Measurements from ENCODE around the gene CCSER1.

CCSER1 gene

DNA sequence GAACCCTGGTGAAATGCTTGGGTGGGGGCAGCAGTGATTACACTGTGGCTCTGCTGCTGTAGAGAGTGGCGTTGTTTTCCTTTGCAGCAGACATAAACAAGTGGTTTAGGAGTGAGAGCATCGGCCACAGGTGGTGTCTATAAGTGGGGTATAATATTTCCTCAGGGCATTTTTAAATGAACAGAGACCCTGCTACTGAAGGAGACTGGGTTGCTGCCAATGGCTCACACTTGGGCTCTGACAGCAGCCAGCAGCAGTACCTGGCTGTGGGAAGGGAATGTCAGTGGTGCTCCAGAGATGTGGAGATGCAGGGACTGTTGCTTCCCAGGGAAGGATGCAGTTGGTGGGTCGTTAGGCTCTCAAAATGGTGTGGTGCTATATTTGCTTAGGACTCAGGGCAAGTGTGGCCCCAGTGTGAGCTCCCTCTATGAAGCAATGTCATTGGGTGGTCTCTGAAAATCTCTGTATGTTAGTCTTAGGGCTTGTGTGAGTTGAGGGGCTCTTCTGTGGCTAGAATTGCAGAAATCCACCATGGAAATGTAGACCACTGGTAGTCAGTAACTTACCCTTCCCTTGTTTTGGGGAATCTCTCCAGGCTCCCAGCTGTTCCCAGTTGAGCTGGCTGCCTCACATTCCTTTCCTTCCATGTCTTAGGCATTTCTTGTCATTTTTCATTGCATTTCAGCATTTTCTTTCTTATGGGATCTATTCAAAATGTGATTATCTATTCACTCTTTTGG, 1153.5 kb downstream of the CCSER1 start:
- no peak overlapping the region for H3K27ac ChIP-seq (ENCODE audit: low read length)
- no peaks in the 10 kb centered on the region for H3K27me3 ChIP-seq (ENCODE audit: insufficient read depth, low read length)
- H3K4me1 ChIP-seq (ENCODE audit: insufficient read depth, low read length), result no peaks in the 10 kb centered on the region
- H3K9ac ChIP-seq (ENCODE audit: low read depth, low read length), result no peak overlapping the region
- H3K4me3 ChIP-seq (ENCODE audit: low read length), result no peak overlapping the region
- H3K36me3 ChIP-seq (ENCODE audit: insufficient read depth, low read depth, low read length), result no peaks in the 10 kb centered on the region
- no peaks in the 10 kb centered on the region for H3K9me3 ChIP-seq (ENCODE audit: insufficient read depth, low read depth, low read length)

DNA sequence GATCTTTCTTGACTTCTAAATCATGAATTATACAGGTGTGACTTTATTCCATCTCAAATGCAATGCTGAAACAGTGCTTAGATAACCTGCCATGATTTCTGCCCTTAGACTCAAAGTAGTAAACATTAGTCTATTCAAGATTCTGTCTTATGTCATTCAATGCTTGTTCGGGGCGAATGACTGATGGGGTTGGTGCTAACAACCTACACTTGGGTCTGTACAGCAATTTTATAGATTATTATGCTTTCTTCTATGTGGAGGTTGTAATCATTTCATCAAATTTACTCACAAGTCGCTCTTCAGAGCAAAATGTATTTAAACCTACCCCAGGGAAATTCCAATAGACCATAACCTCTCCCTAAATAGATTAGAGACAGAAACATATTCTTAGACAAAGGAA, 1155.0 kb downstream of the CCSER1 start:
- Histone ChIP-seq H3K9ac (ENCODE audit: low read depth, low read length) (no peak overlapping the region), H3K4me1 (ENCODE audit: insufficient read depth, low read length) (no peaks in the 10 kb centered on the region), H3K9me3 (ENCODE audit: insufficient read depth, low read depth, low read length) (no peaks in the 10 kb centered on the region), H3K27ac (ENCODE audit: low read length) (no peak overlapping the region), H3K27me3 (ENCODE audit: insufficient read depth, low read length) (no peaks in the 10 kb centered on the region), H3K36me3 (ENCODE audit: insufficient read depth, low read depth, low read length) (no peaks in the 10 kb centered on the region), H3K4me3 (ENCODE audit: low read length) (no peak overlapping the region)

GRCh38 chr4:91283726-91284230, 1156.6 kb downstream of the CCSER1 start:
- Histone ChIP-seq H3K27ac (ENCODE audit: low read length) (no peak overlapping the region), H3K4me3 (ENCODE audit: low read length) (no peak overlapping the region), H3K36me3 (ENCODE audit: insufficient read depth, low read depth, low read length) (no peaks in the 10 kb centered on the region), H3K4me1 (ENCODE audit: insufficient read depth, low read length) (no peaks in the 10 kb centered on the region), H3K9ac (ENCODE audit: low read depth, low read length) (no peak overlapping the region), H3K27me3 (ENCODE audit: insufficient read depth, low read length) (no peaks in the 10 kb centered on the region), H3K9me3 (ENCODE audit: insufficient read depth, low read depth, low read length) (no peaks in the 10 kb centered on the region)

- no peak overlapping the region for H3K4me3 ChIP-seq (ENCODE audit: low read length)
- no peaks in the 10 kb centered on the region for H3K4me1 ChIP-seq (ENCODE audit: insufficient read depth, low read length)
- no peaks in the 10 kb centered on the region for H3K9me3 ChIP-seq (ENCODE audit: insufficient read depth, low read depth, low read length)
- no peaks in the 10 kb centered on the region for H3K36me3 ChIP-seq (ENCODE audit: insufficient read depth, low read depth, low read length)
- no peak overlapping the region for H3K9ac ChIP-seq (ENCODE audit: low read depth, low read length)
- H3K27me3 ChIP-seq (ENCODE audit: insufficient read depth, low read length), result no peaks in the 10 kb centered on the region
- H3K27ac ChIP-seq (ENCODE audit: low read length), result no peak overlapping the region
Measured at GRCh38 chr4:91284480-91284879, 1157.3 kb downstream of the CCSER1 start.

DNA sequence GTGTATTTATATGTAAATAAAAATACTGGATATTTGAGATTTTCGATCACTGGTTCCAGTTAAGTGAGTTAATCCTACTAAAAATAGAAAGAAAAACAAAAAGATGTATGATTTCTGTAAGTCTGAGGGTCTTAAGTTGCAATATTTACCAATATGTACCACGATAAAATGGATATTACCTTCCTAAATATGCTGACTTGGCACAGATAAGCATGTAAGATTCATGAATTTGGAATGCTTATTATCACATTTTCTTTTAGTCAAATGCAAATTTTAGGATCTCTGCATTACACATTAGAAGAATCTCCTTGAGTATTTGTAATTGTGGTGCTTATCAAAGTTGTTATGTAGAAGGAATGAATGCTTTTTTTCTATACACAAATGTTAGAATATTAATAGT, 1158.3 kb downstream of the CCSER1 start:
- Histone ChIP-seq H3K27me3 (ENCODE audit: insufficient read depth, low read length) (no peaks in the 10 kb centered on the region), H3K27ac (ENCODE audit: low read length) (no peak overlapping the region), H3K36me3 (ENCODE audit: insufficient read depth, low read depth, low read length) (no peaks in the 10 kb centered on the region), H3K9ac (ENCODE audit: low read depth, low read length) (no peak overlapping the region), H3K9me3 (ENCODE audit: insufficient read depth, low read depth, low read length) (no peaks in the 10 kb centered on the region), H3K4me3 (ENCODE audit: low read length) (no peak overlapping the region), H3K4me1 (ENCODE audit: insufficient read depth, low read length) (no peaks in the 10 kb centered on the region)

- no peaks in the 10 kb centered on the region for H3K36me3 ChIP-seq (ENCODE audit: insufficient read depth, low read depth, low read length)
- no peak overlapping the region for H3K9ac ChIP-seq (ENCODE audit: low read depth, low read length)
- no peak overlapping the region for H3K4me3 ChIP-seq (ENCODE audit: low read length)
- no peaks in the 10 kb centered on the region for H3K27me3 ChIP-seq (ENCODE audit: insufficient read depth, low read length)
- H3K9me3 ChIP-seq (ENCODE audit: insufficient read depth, low read depth, low read length), result no peaks in the 10 kb centered on the region
- no peaks in the 10 kb centered on the region for H3K4me1 ChIP-seq (ENCODE audit: insufficient read depth, low read length)
- H3K27ac ChIP-seq (ENCODE audit: low read length), result no peak overlapping the region
Measured at GRCh38 chr4:91288702-91289311, 1161.6 kb downstream of the CCSER1 start.

- no peaks in the 10 kb centered on the region for H3K9me3 ChIP-seq (ENCODE audit: insufficient read depth, low read depth, low read length)
- no peak overlapping the region for H3K4me3 ChIP-seq (ENCODE audit: low read length)
- no peaks in the 10 kb centered on the region for H3K27me3 ChIP-seq (ENCODE audit: insufficient read depth, low read length)
- no peaks in the 10 kb centered on the region for H3K36me3 ChIP-seq (ENCODE audit: insufficient read depth, low read depth, low read length)
- H3K9ac ChIP-seq (ENCODE audit: low read depth, low read length), result no peak overlapping the region
- H3K4me1 ChIP-seq (ENCODE audit: insufficient read depth, low read length), result no peaks in the 10 kb centered on the region
- no peak overlapping the region for H3K27ac ChIP-seq (ENCODE audit: low read length)
Measured at GRCh38 chr4:91298156-91298700, 1171.0 kb downstream of the CCSER1 start.

DNA sequence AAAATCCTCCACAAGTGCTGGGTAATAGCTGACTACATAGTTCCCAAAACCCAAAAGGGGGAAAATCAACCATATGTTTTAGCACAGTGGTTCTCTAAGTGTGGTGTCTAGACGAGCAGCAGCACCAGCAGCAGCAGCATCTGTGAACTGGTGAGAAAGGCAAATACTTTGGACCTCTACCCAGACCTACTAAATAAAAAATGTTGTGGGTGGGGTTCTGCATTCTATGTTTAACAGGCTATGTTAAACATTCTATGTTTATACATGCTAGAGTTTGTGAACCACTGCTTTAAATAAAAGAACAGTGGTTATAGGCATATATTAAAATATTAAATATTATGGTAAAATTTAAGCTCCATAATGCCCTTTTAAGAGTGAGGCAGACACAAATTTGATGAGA, 1171.6 kb downstream of the CCSER1 start:
- Histone ChIP-seq H3K9ac (ENCODE audit: low read depth, low read length) (no peak overlapping the region), H3K4me1 (ENCODE audit: insufficient read depth, low read length) (no peaks in the 10 kb centered on the region), H3K36me3 (ENCODE audit: insufficient read depth, low read depth, low read length) (no peaks in the 10 kb centered on the region)

DNA sequence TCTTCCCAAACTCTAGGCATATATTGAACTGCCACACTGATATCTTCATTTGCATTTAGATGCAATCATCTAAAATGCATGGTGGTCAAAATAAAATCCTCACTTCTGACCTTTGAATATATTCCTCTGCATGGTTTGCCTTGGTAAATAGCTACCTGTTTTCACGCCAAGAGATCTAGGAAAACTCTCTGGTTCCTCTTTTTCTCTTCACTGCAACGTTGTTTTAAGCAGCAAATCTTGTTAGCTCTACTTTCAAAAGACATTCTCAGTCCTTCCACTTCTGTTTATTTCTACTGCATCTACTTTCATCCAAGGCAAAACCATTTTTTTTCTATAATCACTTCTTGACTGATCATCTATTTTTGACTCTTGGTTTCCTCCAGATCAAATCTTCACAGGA, 1174.9 kb downstream of the CCSER1 start:
- Histone ChIP-seq H3K27me3 (ENCODE audit: insufficient read depth, low read length) (no peaks in the 10 kb centered on the region), H3K4me1 (ENCODE audit: insufficient read depth, low read length) (no peaks in the 10 kb centered on the region), H3K36me3 (ENCODE audit: insufficient read depth, low read depth, low read length) (no peaks in the 10 kb centered on the region), H3K9me3 (ENCODE audit: insufficient read depth, low read depth, low read length) (no peaks in the 10 kb centered on the region), H3K4me3 (ENCODE audit: low read length) (no peak overlapping the region), H3K9ac (ENCODE audit: low read depth, low read length) (no peak overlapping the region), H3K27ac (ENCODE audit: low read length) (no peak overlapping the region)

More for the DNA sequence above, 1171.6 kb downstream of the CCSER1 start:
- Histone ChIP-seq H3K27me3 (ENCODE audit: insufficient read depth, low read length) (no peaks in the 10 kb centered on the region), H3K4me3 (ENCODE audit: low read length) (no peak overlapping the region), H3K27ac (ENCODE audit: low read length) (no peak overlapping the region), H3K9me3 (ENCODE audit: insufficient read depth, low read depth, low read length) (no peaks in the 10 kb centered on the region)

GRCh38 chr4:91304292-91304691, 1177.1 kb downstream of the CCSER1 start:
- Histone ChIP-seq H3K9ac (ENCODE audit: low read depth, low read length) (no peak overlapping the region), H3K27me3 (ENCODE audit: insufficient read depth, low read length) (no peaks in the 10 kb centered on the region), H3K9me3 (ENCODE audit: insufficient read depth, low read depth, low read length) (no peaks in the 10 kb centered on the region), H3K36me3 (ENCODE audit: insufficient read depth, low read depth, low read length) (no peaks in the 10 kb centered on the region), H3K27ac (ENCODE audit: low read length) (no peak overlapping the region), H3K4me1 (ENCODE audit: insufficient read depth, low read length) (no peaks in the 10 kb centered on the region), H3K4me3 (ENCODE audit: low read length) (no peak overlapping the region)

DNA sequence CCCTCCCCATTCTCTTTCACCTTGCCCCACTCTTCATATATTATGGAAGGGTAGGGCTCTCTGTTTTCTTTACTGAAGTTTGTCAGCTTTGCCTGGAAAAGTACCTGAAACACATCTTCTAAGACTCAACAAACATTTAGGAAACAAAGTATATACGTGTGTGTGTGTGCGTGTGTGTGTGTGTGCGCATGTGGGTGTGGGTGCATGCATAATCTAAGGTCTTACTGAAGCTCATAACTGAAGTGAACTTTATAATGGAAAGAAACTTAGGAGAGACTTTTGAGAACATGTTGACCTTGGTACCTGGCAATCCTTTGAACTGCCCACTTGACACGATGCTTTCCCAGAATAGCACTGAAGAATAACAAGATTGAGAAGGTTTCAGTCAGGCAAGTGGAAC, 1190.2 kb downstream of the CCSER1 start:
- no peaks in the 10 kb centered on the region for H3K36me3 ChIP-seq (ENCODE audit: insufficient read depth, low read depth, low read length)
- no peaks in the 10 kb centered on the region for H3K27me3 ChIP-seq (ENCODE audit: insufficient read depth, low read length)
- no peak overlapping the region for H3K9ac ChIP-seq (ENCODE audit: low read depth, low read length)
- no peaks in the 10 kb centered on the region for H3K4me1 ChIP-seq (ENCODE audit: insufficient read depth, low read length)
- H3K9me3 ChIP-seq (ENCODE audit: insufficient read depth, low read depth, low read length), result no peaks in the 10 kb centered on the region
- H3K27ac ChIP-seq (ENCODE audit: low read length), result no peak overlapping the region
- no peak overlapping the region for H3K4me3 ChIP-seq (ENCODE audit: low read length)

Data from iPS-20b (cell line).